GM18526 (cell line): ENCODE data around the gene CEP78.

ENCODE experiments used
- POLR2A ChIP-seq: IDR thresholded peaks from 3 replicates; pipeline ENCODE4 v1.6.1; 2011; ENCODE audit not compliant: insufficient read length; ENCODE audit errors: extremely low read depth

The CEP78 gene

DNA sequence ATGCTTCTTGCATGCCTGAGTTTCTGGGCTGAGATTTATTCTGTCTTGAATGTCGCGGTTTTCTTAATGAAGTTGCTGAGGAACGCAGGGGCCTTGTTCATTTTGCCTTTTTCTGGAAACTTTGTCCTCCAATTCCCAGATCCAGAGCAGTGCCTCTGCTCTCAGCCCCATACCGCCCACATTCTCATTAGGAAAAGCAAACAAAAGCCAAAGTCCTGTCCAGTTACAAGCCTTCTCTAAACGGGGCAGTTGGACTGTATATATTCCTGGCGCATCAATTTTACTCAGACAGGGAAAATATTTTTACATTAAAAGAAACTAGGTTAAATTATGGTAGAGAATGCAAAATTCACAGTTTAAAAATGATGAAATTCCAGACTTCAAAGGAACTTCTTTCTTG is 59.9 kb downstream of the CEP78 start:
- no peak for TF ChIP-seq POLR2A

DNA sequence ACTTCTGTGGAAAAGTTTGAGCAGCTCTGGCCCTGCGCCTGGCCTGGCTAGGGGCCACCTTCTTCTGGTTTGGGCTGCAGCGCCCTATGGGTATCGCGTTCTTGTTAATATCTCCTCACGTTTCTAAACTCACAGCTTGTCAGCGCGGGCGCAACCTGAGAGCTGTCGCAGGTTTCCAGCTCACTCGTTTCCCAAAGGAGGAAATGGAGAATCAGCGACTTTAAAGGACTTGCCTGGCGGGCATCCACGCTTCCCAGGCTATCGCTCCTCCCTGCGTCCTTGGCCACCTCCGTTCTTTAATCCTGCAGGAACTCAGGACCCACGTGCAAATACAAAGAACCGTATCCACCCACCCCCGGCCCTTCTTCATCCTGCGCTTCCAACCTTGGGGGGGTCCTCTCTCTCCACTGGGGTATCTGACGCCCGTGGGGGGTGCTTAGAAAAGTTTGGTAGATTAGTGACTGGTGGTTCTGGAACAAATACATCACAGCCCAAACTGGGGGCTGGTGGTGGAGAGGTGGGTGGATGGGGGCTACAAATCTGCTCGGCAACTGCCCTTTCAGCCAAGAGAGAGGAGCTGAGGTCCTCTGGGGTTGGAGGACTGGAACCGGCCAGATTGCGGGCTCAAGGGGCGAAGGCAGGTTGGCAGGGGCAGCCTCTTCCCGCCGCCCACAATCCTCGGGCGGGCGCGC is 60.5 kb downstream of the CEP78 start:
- no peak for TF ChIP-seq POLR2A

DNA sequence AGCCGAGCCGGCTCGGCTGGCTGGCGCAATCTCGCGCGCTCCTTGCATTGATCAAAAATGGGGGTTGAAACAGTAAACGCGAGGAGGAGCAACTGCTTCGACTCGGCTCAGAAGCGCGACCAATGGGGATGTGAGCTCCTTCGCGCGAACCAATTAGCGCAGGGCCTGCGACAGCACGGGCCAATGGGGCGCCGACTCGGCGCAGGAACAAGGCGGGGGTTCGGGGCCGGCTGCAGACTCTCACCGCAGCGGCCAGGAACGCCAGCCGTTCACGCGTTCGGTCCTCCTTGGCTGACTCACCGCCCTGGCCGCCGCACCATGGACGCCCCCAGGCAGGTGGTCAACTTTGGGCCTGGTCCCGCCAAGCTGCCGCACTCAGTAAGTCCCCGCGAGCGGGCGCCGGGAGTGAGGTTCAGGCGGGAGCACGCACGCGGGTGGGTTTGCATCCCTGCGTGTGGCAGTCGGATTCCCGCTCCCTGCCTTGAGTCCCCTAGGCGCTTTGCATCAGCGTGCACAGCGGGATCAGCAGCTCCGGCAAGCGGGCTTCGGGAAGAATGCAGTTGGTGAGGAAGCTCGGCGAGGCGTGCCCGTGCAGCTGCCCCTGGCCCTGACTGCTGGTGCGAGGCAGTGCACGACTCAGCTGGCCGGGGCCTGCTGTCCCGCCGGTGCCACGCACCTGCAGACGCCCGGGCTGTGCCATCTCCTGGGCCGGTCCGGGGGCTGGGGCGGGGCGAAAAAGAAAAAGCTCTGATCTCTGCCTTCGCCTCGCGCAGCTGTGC is 61.2 kb downstream of the CEP78 start, which contains the start of gene PSAT1:
TSS of gene PSAT1 (plus strand) at position 233 of the 779 bp plus-strand sequence. CDS start at position 319, 86 bp downstream.
- peak; percentile 71 for TF ChIP-seq POLR2A

GRCh38 chr9:78297672-78297961 is 61.7 kb downstream of the CEP78 start:
- TF ChIP-seq POLR2A, result no peak

GRCh38 chr9:78298046-78298765 is 62.3 kb downstream of the CEP78 start:
- no peak for TF ChIP-seq POLR2A

GRCh38 chr9:78300209-78300608 is 64.3 kb downstream of the CEP78 start:
- no peak for TF ChIP-seq POLR2A

GRCh38 chr9:78301466-78301865 is 65.6 kb downstream of the CEP78 start:
- TF ChIP-seq POLR2A, result no peak

DNA sequence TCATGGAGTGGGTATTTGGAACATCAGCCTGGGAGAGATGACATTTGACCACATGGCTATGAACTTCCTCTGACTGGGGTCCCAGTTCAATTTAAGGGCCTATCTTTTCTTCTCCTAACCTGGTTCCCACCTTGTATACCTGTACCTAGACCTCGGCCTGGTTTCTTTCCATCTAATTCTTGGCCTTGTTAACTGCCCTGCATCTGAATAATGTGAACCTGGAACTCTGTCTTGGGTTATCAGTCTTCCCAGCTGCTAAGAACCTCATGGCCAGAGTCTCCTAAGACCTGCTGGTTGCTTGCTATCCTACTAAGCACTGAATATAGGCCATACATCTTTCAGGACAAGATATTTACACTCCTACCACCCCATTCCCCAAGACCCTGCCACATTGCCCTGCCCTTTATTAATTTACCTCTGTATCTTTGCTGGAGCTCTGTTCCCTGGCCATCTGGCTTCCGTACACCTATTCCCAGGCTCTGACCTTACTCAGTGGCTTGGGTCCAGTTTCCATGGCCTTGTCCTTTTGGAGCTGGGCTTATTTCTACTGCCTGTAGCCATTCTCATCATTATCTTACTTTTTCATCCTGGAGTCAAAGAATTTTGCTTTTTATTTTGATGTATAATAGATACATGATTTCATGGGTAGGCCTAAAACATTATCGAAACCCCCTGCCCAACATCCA is 67.6 kb downstream of the CEP78 start:
- no peak for TF ChIP-seq POLR2A

- TF ChIP-seq POLR2A, result no peak
These were observed 68.5 kb downstream of the CEP78 start for GRCh38 chr9:78304357-78304756.

GRCh38 chr9:78306222-78307076 is 70.6 kb downstream of the CEP78 start:
- TF ChIP-seq POLR2A, result no peak

DNA sequence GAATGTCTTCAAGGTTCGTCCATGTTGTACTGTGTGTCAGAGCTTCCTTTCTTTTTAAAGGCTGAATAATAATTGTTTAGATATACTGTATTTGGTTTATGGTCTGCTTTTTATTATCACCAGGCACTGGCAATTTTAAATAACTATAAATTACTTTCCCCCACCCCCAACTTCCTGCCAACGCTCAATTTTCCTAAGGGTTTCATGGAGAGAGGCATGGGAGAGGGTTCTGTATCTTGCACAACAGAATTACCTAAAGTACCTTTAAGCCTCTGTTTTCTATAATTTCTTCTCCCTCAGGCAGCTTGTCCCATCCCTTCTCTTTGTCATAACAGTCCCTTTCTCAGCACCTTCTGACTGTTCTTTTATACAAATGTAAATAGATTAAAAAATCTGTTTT is 71.5 kb downstream of the CEP78 start:
- no peak for TF ChIP-seq POLR2A

GRCh38 chr9:78309066-78309465 is 73.2 kb downstream of the CEP78 start:
- TF ChIP-seq POLR2A, result no peak

- no peak for TF ChIP-seq POLR2A
These were observed 75.2 kb downstream of the CEP78 start for GRCh38 chr9:78311075-78311474.

- no peak for TF ChIP-seq POLR2A
These were observed 76.1 kb downstream of the CEP78 start for GRCh38 chr9:78311886-78312524.
